AG04450 (cell line): Measurements from ENCODE around the gene ARHGAP22. TPM values are rescaled to one million over a fixed set of nuclear protein-coding genes. Genes with fewer than 3 reads are reported as not detected.

ENCODE experiments used
- CTCF ChIA-PET: fragments of 300-600, 350-600 bp; formaldehyde crosslinking; extraction: SDS; loops from one replicate; lab custom pipeline; 2022; ENCODE audit warnings: antibody characterized with exemption, inconsistent platforms; lab: Charles Lee
- POLR2A ChIA-PET: fragments of 350-600 bp; formaldehyde crosslinking; extraction: SDS; loops from one replicate; lab custom pipeline; 2021; ENCODE audit warnings: antibody characterized with exemption, inconsistent platforms; lab: Yijun Ruan, JAX
- DNase-seq: peaks from one replicate; pipeline ENCODE4 v3.0.0-alpha.2; 2011; ENCODE audit warnings: low read depth, low spot score
- H3K27ac ChIP-seq: one replicate; pipeline ENCODE4 v1.5.1; 2012; ENCODE audit warnings: low read depth, low read length, control low read depth
- H3K27me3 ChIP-seq: one replicate; pipeline ENCODE4 v1.6.0; 2012; ENCODE audit warnings: low read length; ENCODE audit not compliant: control insufficient read depth, insufficient read depth
- H3K4me3 ChIP-seq: 2 replicates; pipeline ENCODE4 v1.5.1; 2011; ENCODE audit warnings: mild to moderate bottlenecking, low read depth, low read length, control low read depth
- H3K9me3 ChIP-seq: 2 replicates; pipeline ENCODE4 v1.5.1; 2012; ENCODE audit warnings: low read length; ENCODE audit not compliant: control insufficient read depth, insufficient read depth
- polyA plus RNA-seq: library from polyadenylated mRNA; depleted of rRNA; stranded (reverse); fragments of >200 nt; gene quantifications from 2 replicates; pipeline ENCODE4 v1.2.3, GENCODE V29; 2011
- TF ChIP-seq, protein P1 (sequence below): IDR thresholded peaks from 2 replicates; pipeline ENCODE4 v1.5.1; 2011; ENCODE audit warnings: low read depth, low read length, control low read depth, inconsistent platforms

ARHGAP22 gene
- polyA plus RNA-seq, 1 experiment: 8.2 TPM

DNA sequence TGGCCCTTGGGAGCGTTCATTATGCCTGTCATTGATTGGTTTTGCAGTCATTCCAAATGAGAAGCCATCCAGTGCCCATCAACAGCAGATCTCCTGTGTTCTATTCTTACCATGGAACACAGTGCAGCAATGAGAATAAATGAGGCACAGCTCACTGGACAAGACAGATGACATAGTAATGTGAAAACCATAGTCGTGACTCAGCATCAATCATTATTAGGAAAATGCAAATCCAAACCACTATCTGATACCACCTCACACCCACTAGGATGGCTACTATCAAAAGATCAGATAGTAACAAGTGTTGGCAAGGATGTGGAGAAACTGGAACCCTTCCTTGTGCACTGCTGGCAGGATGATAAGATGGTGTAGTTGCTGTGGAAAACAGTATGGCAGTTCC is 144.7 kb downstream of the ARHGAP22 start:
- CTCF ChIA-PET: interaction anchor here (1.0 kb wide), 1 partner anchor 11 kb away, joined by 3 read pairs; no protein-coding TSS in a partner anchor
- TF ChIP-seq, protein P1, sequence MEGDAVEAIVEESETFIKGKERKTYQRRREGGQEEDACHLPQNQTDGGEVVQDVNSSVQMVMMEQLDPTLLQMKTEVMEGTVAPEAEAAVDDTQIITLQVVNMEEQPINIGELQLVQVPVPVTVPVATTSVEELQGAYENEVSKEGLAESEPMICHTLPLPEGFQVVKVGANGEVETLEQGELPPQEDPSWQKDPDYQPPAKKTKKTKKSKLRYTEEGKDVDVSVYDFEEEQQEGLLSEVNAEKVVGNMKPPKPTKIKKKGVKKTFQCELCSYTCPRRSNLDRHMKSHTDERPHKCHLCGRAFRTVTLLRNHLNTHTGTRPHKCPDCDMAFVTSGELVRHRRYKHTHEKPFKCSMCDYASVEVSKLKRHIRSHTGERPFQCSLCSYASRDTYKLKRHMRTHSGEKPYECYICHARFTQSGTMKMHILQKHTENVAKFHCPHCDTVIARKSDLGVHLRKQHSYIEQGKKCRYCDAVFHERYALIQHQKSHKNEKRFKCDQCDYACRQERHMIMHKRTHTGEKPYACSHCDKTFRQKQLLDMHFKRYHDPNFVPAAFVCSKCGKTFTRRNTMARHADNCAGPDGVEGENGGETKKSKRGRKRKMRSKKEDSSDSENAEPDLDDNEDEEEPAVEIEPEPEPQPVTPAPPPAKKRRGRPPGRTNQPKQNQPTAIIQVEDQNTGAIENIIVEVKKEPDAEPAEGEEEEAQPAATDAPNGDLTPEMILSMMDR: no peak
- DNase-seq: no peak
- Histone ChIP-seq H3K9me3 (no peaks in the 10 kb centered on the region), H3K27me3 (no peaks in the 10 kb centered on the region), H3K27ac (no peak overlapping the region), H3K4me3 (no peak overlapping the region)
- POLR2A ChIA-PET: no interaction called here

DNA sequence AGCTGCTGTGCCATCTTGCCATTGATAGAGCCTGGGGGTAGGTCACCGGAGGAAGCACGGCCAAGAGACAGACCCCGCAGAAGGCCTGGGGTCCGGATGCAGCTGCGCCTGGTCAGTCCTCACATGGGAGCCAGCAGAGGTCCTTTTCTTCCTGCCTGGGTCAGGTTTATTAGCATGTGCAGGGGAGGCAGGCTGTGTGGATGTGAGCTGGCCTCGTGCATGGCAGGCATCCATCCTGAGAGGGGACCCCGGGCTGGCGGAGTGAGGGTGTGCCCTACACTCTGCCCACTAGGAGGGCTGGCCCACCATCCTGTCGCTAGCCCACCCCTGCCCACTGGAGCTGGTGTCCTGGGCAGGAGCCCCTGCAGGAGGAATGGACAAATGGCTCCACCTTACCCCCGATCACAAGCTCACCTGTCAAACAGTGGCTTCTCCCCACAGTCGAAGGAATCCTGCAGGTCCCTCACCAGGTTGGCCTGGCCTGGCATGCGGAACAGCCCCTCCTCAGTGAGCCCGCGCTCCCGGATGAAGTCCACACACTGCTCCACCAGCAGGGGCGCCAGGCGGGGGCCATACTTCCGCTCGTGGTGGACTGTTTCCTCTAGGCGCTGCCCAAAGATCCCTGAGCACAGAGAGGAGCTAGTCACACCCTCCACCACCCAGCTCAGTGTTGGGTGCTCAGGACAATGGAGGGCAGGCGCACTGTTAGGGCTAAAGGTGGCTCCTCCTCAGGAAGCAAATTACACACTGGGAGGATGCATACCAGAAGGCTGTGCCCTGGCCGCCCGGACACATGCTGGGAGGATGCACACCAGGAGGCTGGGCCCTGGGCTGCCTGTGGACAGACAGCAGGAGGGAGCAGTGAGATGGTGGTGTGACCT is 145.4 kb downstream of the ARHGAP22 start:
- TF ChIP-seq, protein P1: no peak
- no peak for DNase-seq
- ChIA-PET POLR2A (no interaction called here), CTCF (interaction anchor here (1.0 kb wide), 1 partner anchor 12 kb away, joined by 3 read pairs; no protein-coding TSS in a partner anchor)
- Histone ChIP-seq H3K4me3 (no peak overlapping the region), H3K27me3 (no peaks in the 10 kb centered on the region), H3K27ac (no peak overlapping the region), H3K9me3 (no peaks in the 10 kb centered on the region)

DNA sequence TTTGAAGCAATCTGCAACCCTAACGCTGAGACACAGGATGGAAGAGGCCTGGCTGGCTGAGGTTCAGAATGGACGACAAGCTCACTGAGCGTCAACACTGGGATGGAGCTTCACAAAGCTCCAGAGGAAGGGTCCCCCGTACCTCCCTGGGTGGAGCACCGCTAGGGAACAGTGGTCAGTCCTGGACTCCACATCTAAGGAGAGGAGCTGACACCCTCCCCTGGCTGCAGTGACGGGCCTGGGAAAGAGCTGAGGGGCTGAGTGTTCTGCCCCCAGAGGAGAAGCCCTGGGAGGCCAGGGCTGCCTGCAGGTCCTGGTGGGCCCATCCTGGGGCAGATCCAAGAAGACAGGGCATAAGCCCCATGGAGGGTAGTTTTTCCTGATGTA is 146.2 kb downstream of the ARHGAP22 start:
- no peak for DNase-seq
- ChIA-PET POLR2A (no interaction called here), CTCF (no interaction called here)
- H3K9me3 ChIP-seq: no peaks in the 10 kb centered on the region
- H3K4me3 ChIP-seq: no peak overlapping the region
- H3K27me3 ChIP-seq: no peaks in the 10 kb centered on the region
- TF ChIP-seq, protein P1: no peak
- no peak overlapping the region for H3K27ac ChIP-seq

DNA sequence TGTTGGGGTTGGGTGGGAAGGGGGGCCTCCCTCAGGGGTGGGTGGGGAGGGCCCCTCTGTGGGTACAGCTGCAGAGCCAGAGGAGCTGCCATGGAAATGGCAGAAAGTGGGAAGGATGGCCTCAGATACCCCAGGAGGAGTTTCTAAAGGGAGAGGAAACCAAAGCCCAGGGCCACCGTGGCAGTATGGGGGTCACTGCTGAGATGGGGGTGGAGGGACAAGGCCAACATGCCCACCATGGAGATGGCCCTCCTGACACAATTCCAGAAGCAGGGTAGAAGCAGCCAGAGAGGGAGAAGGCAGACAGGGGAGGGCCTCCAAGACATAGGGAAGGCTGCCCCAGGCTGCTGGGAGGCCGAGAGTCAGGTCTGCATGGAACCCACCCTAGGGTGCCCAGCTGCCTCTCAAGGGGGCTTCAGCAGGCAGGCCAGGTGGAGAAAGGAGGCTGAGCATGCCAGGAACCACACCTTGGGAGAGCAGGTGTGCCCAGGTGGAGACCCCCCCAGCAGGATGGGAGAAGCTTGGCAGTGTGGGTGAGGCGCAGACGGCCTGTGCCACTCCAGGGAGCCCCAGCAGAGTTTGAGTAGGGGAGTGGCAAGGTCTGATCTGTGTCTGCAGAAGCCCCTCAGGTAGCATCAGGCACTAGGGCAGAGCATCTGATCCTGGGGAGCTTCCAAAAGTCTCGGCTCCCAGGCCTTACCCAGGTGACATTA is 146.8 kb downstream of the ARHGAP22 start:
- TF ChIP-seq, protein P1: no peak
- CTCF ChIA-PET: no interaction called here
- POLR2A ChIA-PET: no interaction called here

More for the DNA sequence above, 146.8 kb downstream of the ARHGAP22 start:
- no peaks in the 10 kb centered on the region for H3K9me3 ChIP-seq
- no peak for DNase-seq
- H3K4me3 ChIP-seq: no peak overlapping the region
- H3K27ac ChIP-seq: no peak overlapping the region
- no peaks in the 10 kb centered on the region for H3K27me3 ChIP-seq
